Stimulated activated naive CD8-positive, alpha-beta T cell treated with anti-CD3 and anti-CD28 coated beads, Interleukin-15, amount 100 ng/mL, for 72 hours (primary cell): ENCODE data around the gene SAMD5.

Source experiments
- ATAC-seq: fragments of 150-1000 bp; cut with Tn5 transposase; 2 replicates; pipeline ENCODE4 v1.10.0; 2021; ENCODE audit warnings: mild to moderate bottlenecking, moderate library complexity
- DNase-seq, 2 donors: peaks; one replicate each; pipeline ENCODE4 v3.0.0; 2021 to 2022
- H3K27ac Mint-ChIP-seq, 2 donors: one replicate each; pipeline ENCODE4 v1.8.0; 2022; ENCODE audit warnings: mild to moderate bottlenecking in 2 of 2, mixed read lengths in 2 of 2, moderate library complexity in 2 of 2
- H3K27me3 Mint-ChIP-seq: one replicate; pipeline ENCODE4 v1.8.0; 2022; ENCODE audit warnings: mixed read lengths
- H3K4me1 Mint-ChIP-seq: one replicate; pipeline ENCODE4 v1.8.0; 2022; ENCODE audit warnings: mild to moderate bottlenecking, mixed read lengths
- H3K4me3 Mint-ChIP-seq, 2 donors: one replicate each; pipeline ENCODE4 v1.8.0; 2022; ENCODE audit warnings: mild to moderate bottlenecking in 2 of 2, mixed read lengths in 2 of 2, moderate library complexity in 1 of 2
- H3K9me3 Mint-ChIP-seq, 2 donors: one replicate each; pipeline ENCODE4 v1.8.0; 2022; ENCODE audit warnings: mixed read lengths in 2 of 2

SAMD5 gene

GRCh38 chr6:147546501-147547368 is 38.2 kb downstream of the SAMD5 start:
- Mint-ChIP-seq H3K4me1 (no peaks in the 10 kb centered on the region), H3K27me3 (peaks cover 15% of the 10 kb centered on the region), H3K27ac (no peak overlapping the region), H3K4me3 (no peak overlapping the region), H3K9me3 (peaks cover 3 to 7% of the 10 kb centered on the region in 2 donors)
- DNase-seq (no peak), ATAC-seq (no peak)

- peaks cover 8% of the 10 kb centered on the region for H3K27me3 Mint-ChIP-seq
- peaks cover under 1 to 3% of the 10 kb centered on the region in 2 donors for H3K9me3 Mint-ChIP-seq
Observed at GRCh38 chr6:147547369-147547902, 38.9 kb downstream of the SAMD5 start.

DNA sequence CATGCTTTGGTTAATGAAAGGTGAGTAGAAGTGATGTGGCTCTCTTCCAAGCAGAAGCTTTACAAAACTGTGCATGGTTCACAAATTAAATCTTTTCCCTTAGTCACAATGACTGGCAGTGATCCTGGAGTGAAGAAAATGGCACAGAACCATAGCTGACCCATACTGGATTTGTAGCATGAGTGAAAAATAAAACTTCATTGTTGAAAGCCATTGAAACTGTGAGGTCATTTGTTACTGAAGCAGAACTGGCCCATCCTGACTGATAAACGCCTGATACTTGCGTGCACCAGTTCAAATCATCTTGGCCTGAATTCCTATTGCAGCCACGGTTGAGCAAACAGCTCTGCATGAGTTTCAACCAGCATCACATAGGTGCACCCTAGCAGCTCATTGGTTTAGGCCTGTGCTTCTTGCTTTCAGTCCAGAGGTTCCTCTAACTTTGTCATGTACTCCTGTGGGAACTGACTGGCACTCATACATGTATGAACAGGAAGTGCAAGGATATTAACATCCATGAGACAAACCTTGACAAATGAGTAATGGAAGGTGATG is 40.5 kb downstream of the SAMD5 start:
- ATAC-seq: no peak
- no peaks in the 10 kb centered on the region for H3K4me1 Mint-ChIP-seq
- H3K27ac Mint-ChIP-seq: no peak overlapping the region
- no peak for DNase-seq
- peaks cover 0 to 3% of the 10 kb centered on the region in 2 donors for H3K9me3 Mint-ChIP-seq
- H3K27me3 Mint-ChIP-seq: peaks cover under 1% of the 10 kb centered on the region
- H3K4me3 Mint-ChIP-seq: no peak overlapping the region

More at GRCh38 chr6:147547369-147547902, 38.9 kb downstream of the SAMD5 start:
- no peak for ATAC-seq
- no peak overlapping the region for H3K4me3 Mint-ChIP-seq
- H3K4me1 Mint-ChIP-seq: no peaks in the 10 kb centered on the region
- no peak overlapping the region for H3K27ac Mint-ChIP-seq
- DNase-seq: no peak

DNA sequence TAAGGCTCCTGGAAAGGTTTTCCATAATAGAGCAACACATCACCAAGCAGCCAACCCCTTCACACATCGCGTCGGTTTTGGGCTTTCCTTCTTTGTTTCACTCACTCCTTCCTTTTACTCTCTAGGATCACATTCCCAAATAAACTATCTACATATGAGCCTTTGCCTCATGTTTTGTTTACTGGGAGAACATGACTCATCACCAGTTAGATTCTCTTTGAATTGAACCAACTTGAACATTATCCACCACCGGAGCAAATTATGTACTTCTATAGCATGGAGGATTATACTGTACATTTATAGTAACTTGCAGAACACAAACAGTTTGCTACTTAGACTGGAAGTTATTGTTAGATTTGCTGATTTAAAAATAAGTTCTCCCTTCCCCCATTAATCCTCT is 41.0 kb downstream of the SAMD5 start:
- DNase-seq (no peak), ATAC-seq (no peak)
- Mint-ChIP-seq H3K9me3 (peaks cover 0 to 3% of the 10 kb centered on the region in 2 donors), H3K4me1 (no peaks in the 10 kb centered on the region), H3K27me3 (no peaks in the 10 kb centered on the region), H3K4me3 (no peak overlapping the region), H3K27ac (no peak overlapping the region)

DNA sequence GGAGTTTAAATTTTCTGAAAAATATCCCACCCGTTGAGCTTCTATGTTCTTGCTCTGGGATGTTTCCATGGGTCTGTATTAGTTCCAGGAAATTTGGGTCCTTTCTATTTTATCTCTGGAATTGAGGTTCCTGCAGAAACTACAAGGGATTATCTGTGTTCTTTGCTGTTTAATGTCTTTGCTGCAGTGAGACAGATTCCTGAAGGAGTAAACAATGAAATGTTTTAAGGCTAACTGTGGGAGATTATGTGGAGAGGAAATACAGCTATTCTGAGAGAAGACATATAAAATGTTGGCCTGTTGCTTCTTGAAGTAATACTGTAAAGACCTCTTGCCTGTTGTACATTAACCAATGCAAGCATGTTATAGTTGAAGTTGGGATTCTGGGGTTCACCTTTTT is 43.5 kb downstream of the SAMD5 start:
- H3K4me3 Mint-ChIP-seq: no peak overlapping the region
- no peak overlapping the region for H3K27ac Mint-ChIP-seq
- H3K9me3 Mint-ChIP-seq: peaks cover 0 to 3% of the 10 kb centered on the region in 2 donors
- ATAC-seq: no peak
- no peaks in the 10 kb centered on the region for H3K27me3 Mint-ChIP-seq
- DNase-seq: no peak
- no peaks in the 10 kb centered on the region for H3K4me1 Mint-ChIP-seq

- peak; percentile 7 for ATAC-seq
- Mint-ChIP-seq H3K27me3 (no peaks in the 10 kb centered on the region), H3K4me1 (no peaks in the 10 kb centered on the region)
Observed at GRCh38 chr6:147553099-147553498, 44.6 kb downstream of the SAMD5 start.

GRCh38 chr6:147554281-147554680 is 45.8 kb downstream of the SAMD5 start:
- Mint-ChIP-seq H3K4me3 (no peak overlapping the region), H3K4me1 (no peaks in the 10 kb centered on the region), H3K27ac (no peak overlapping the region), H3K9me3 (peaks cover 0 to 3% of the 10 kb centered on the region in 2 donors), H3K27me3 (no peaks in the 10 kb centered on the region)
- ATAC-seq (no peak), DNase-seq (no peak)

More at GRCh38 chr6:147553099-147553498, 44.6 kb downstream of the SAMD5 start:
- H3K4me3 Mint-ChIP-seq: no peak overlapping the region
- no peak overlapping the region for H3K27ac Mint-ChIP-seq
- peaks cover 0 to 3% of the 10 kb centered on the region in 2 donors for H3K9me3 Mint-ChIP-seq
- DNase-seq: no peak

DNA sequence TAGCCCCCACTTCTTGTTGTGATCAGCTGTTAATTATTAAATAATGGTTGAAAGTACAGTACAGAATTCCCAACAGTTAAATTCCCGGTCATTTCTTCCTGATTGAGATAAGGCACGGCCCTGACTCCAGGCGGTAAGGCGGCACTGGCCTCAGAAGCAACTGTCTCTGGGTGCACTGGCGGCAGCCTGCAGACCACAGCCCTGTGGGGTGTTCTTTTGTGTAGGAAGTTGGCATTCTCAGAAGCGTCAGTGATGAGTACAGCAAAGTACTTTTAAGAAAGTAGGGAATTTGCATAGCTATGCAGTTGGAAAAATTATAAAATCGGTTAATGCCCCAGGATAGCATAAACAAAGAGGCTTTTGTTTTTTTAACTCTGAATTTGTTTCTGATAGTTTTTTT is 50.5 kb downstream of the SAMD5 start:
- Mint-ChIP-seq H3K9me3 (no peaks in the 10 kb centered on the region), H3K27me3 (no peaks in the 10 kb centered on the region), H3K27ac (no peak overlapping the region), H3K4me1 (no peaks in the 10 kb centered on the region), H3K4me3 (no peak overlapping the region)
- no peak for DNase-seq
- no peak for ATAC-seq

GRCh38 chr6:147560670-147561069 is 52.2 kb downstream of the SAMD5 start:
- Mint-ChIP-seq H3K4me1 (no peaks in the 10 kb centered on the region), H3K4me3 (no peak overlapping the region), H3K27ac (no peak overlapping the region), H3K9me3 (no peaks in the 10 kb centered on the region), H3K27me3 (peaks cover 7% of the 10 kb centered on the region)
- ATAC-seq: no peak
- DNase-seq: no peak

DNA sequence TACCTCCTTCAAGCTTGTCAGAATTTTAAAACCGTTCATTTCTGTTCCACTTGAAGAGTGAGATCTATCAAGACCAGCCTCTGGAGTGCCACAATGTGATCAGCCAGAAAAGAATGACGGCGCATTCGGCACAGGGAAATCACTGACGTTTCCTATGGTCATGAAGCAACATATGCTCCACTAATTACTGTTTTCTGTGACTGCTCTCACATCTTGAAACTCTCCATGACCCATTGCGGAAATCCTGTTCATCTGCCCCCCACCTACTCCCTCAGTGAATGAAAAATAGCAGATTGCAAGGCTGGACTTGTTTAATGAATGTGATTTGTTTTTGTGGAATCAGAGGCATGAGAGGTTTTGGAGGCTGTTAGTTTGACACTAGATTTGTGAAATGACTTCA is 53.2 kb downstream of the SAMD5 start:
- Mint-ChIP-seq H3K9me3 (no peaks in the 10 kb centered on the region), H3K27ac (no peak overlapping the region), H3K4me1 (no peaks in the 10 kb centered on the region), H3K4me3 (no peak overlapping the region), H3K27me3 (peaks cover 7% of the 10 kb centered on the region)
- DNase-seq (no peak), ATAC-seq (no peak)

DNA sequence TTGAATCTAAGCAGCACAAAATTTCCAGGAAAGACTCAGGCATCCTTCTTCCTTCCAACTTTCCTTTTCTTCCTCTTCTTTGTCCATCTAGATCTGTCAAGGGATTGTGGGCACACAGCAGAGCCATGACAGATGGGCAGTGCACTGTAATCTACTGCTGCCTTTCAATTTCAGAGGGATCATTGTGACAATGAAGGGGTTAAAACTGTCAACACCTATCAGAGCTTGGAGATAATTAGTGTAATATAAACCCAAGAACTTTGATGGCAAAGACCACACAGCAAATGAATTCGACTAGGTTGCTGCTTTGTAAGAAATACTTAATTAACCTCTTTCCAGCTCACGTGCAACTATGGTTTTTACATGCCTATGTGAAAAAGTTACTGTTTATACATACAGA is 55.0 kb downstream of the SAMD5 start:
- DNase-seq (no peak), ATAC-seq (no peak)
- H3K9me3 Mint-ChIP-seq: no peaks in the 10 kb centered on the region
- no peak overlapping the region for H3K27ac Mint-ChIP-seq
- no peaks in the 10 kb centered on the region for H3K4me1 Mint-ChIP-seq
- no peak overlapping the region for H3K4me3 Mint-ChIP-seq
- peaks cover 14% of the 10 kb centered on the region for H3K27me3 Mint-ChIP-seq

GRCh38 chr6:147564556-147564955 is 56.1 kb downstream of the SAMD5 start:
- no peaks in the 10 kb centered on the region for H3K9me3 Mint-ChIP-seq
- DNase-seq: no peak
- no peak for ATAC-seq
- no peak overlapping the region for H3K4me3 Mint-ChIP-seq
- H3K4me1 Mint-ChIP-seq: no peaks in the 10 kb centered on the region
- H3K27ac Mint-ChIP-seq: no peak overlapping the region
- peaks cover 14% of the 10 kb centered on the region for H3K27me3 Mint-ChIP-seq

GRCh38 chr6:147566244-147566898 is 57.9 kb downstream of the SAMD5 start:
- no peaks in the 10 kb centered on the region for H3K9me3 Mint-ChIP-seq
- H3K4me1 Mint-ChIP-seq: no peaks in the 10 kb centered on the region
- ATAC-seq: no peak
- H3K27ac Mint-ChIP-seq: no peak overlapping the region
- peaks cover 14% of the 10 kb centered on the region for H3K27me3 Mint-ChIP-seq
- no peak for DNase-seq
- no peak overlapping the region for H3K4me3 Mint-ChIP-seq

- peaks cover 14% of the 10 kb centered on the region for H3K27me3 Mint-ChIP-seq
- no peak for ATAC-seq
- no peak overlapping the region for H3K4me3 Mint-ChIP-seq
- no peaks in the 10 kb centered on the region for H3K9me3 Mint-ChIP-seq
- no peaks in the 10 kb centered on the region for H3K4me1 Mint-ChIP-seq
- DNase-seq: no peak
- H3K27ac Mint-ChIP-seq: no peak overlapping the region
Observed at GRCh38 chr6:147567141-147567805, 58.8 kb downstream of the SAMD5 start.

GRCh38 chr6:147569788-147570187 is 61.3 kb downstream of the SAMD5 start:
- no peak for DNase-seq
- Mint-ChIP-seq H3K4me3 (no peak overlapping the region), H3K9me3 (no peaks in the 10 kb centered on the region), H3K4me1 (no peaks in the 10 kb centered on the region), H3K27me3 (peaks cover 13% of the 10 kb centered on the region), H3K27ac (no peak overlapping the region)
- no peak for ATAC-seq
